GM10266 (cell line): Measurements from ENCODE around the gene COPG2.
"Not testable (repeated sequence)": the region's sequence is repeated elsewhere in the genome, so short reads cannot be mapped to it uniquely, and the experiment has no call there.

Experiments
- DNase-seq: peaks from one replicate; pipeline ENCODE4 v3.0.0; 2012; ENCODE audit errors: extremely low spot score
- CTCF ChIP-seq: IDR thresholded peaks from 2 replicates; pipeline ENCODE4 v1.5.1; 2012; ENCODE audit warnings: mild to moderate bottlenecking, low read depth; ENCODE audit not compliant: control insufficient read depth, insufficient read depth; ENCODE audit errors: missing control alignments

Gene COPG2

GRCh38 chr7:130559184-130559583 is 109.4 kb downstream of the COPG2 start:
- no peak for DNase-seq
- no peak for TF ChIP-seq CTCF

- DNase-seq, result no peak
- no peak for TF ChIP-seq CTCF
Measured at GRCh38 chr7:130554481-130554880, 114.1 kb downstream of the COPG2 start.

- TF ChIP-seq CTCF, result no peak
- no peak for DNase-seq
Measured at GRCh38 chr7:130553398-130554029, 115.0 kb downstream of the COPG2 start.

- no peak for TF ChIP-seq CTCF
- no peak for DNase-seq
Measured at GRCh38 chr7:130544356-130544755, 124.2 kb downstream of the COPG2 start.

- no peak for TF ChIP-seq CTCF
Measured at GRCh38 chr7:130543487-130544010, 125.0 kb downstream of the COPG2 start.

GRCh38 chr7:130542297-130542696 is 126.3 kb downstream of the COPG2 start:
- DNase-seq, result not testable (repeated sequence)

More at GRCh38 chr7:130543487-130544010, 125.0 kb downstream of the COPG2 start:
- DNase-seq, result no peak

- DNase-seq, result not testable (repeated sequence)
Measured at GRCh38 chr7:130541287-130541686, 127.3 kb downstream of the COPG2 start.

- not testable (repeated sequence) for DNase-seq
Measured at GRCh38 chr7:130537894-130538293, 130.7 kb downstream of the COPG2 start.

- no peak for DNase-seq
- no peak for TF ChIP-seq CTCF
Measured at GRCh38 chr7:130529417-130529816, 139.1 kb downstream of the COPG2 start.

GRCh38 chr7:130527752-130528355 is 140.7 kb downstream of the COPG2 start:
- not testable (repeated sequence) for DNase-seq
